Endothelial cell of umbilical vein (primary cell): ENCODE measurements around the gene PKNOX2. TPM values are rescaled to one million over a fixed set of nuclear protein-coding genes. Genes with fewer than 3 reads are reported as not detected.

Experiments
- BruUV-seq: library from RNA; stranded (reverse); fragments of 400-500 nt; replicated peaks from 2 replicates; lab custom pipeline; 2021; lab: Mats Ljungman, UMichigan
- CTCF ChIA-PET: fragments of 300-600, 350-600 bp; sonication (Branson Sonifier 250); formaldehyde crosslinking; loops from one replicate; lab custom pipeline; 2021; ENCODE audit warnings: antibody characterized with exemption, inconsistent platforms; lab: Charles Lee
- POLR2A ChIA-PET: fragments of 300-600, 350-600 bp; sonication (Branson Sonifier 250); formaldehyde crosslinking; loops from one replicate; lab custom pipeline; 2021; ENCODE audit warnings: antibody characterized with exemption, inconsistent platforms; lab: Charles Lee
- DNase-seq: peaks from one replicate; pipeline ENCODE4 v3.0.0-alpha.2; 2011; ENCODE audit warnings: low read depth, low spot score
- FAIRE-seq: peaks from 2 replicates; lab custom pipeline; 2011; peaks lifted over from hg19 to GRCh38; lab: Jason Lieb, UNC
- H2AFZ ChIP-seq: 2 replicates; pipeline ENCODE4 v1.6.0; 2012; ENCODE audit warnings: low read depth, low read length, control low read depth, inconsistent platforms
- H3K27ac ChIP-seq: 2 replicates; pipeline ENCODE4 v1.5.1; 2011; ENCODE audit warnings: low read depth, mild to moderate bottlenecking, control low read depth, low read length, moderate library complexity; ENCODE audit not compliant: insufficient read depth
- H3K27me3 ChIP-seq, 2 experiments: 2 replicates each; pipeline versions ENCODE4 v1.6.0 to v1.6.1; 2011; ENCODE audit warnings: low read length in 2 of 2, mixed read lengths in 1 of 2; ENCODE audit not compliant: control insufficient read depth in 2 of 2, insufficient read depth in 2 of 2
- H3K36me3 ChIP-seq, 2 experiments: 2 replicates in 1 of 2; 3 replicates in 1 of 2; pipeline ENCODE4 v1.5.1; 2011; ENCODE audit warnings: low read length in 2 of 2, mild to moderate bottlenecking in 1 of 2, moderate library complexity in 1 of 2; ENCODE audit not compliant: control insufficient read depth in 2 of 2, insufficient read depth in 2 of 2; ENCODE audit errors: extremely low read depth in 1 of 2
- H3K4me1 ChIP-seq: 3 replicates; pipeline ENCODE4 v1.5.1; 2011; ENCODE audit warnings: mild to moderate bottlenecking, low read length; ENCODE audit not compliant: control insufficient read depth, insufficient read depth; ENCODE audit errors: extremely low read depth
- H3K4me2 ChIP-seq: 2 replicates; pipeline ENCODE4 v1.6.1; 2011; ENCODE audit warnings: low read length, control low read depth, mixed read lengths; ENCODE audit not compliant: insufficient read depth
- H3K4me3 ChIP-seq, 3 experiments: fragments of 200-600 bp in 1 of 3; sonication (generic), shearing (Covaris generic) in 1 of 3; replicated peaks in 1 of 3; 2 replicates each; pipeline ENCODE4 v1.5.1; 2011 to 2016; ENCODE audit warnings: control low read depth in 3 of 3, low read length in 3 of 3, mild to moderate bottlenecking in 2 of 3, inconsistent platforms in 1 of 3, low read depth in 1 of 3, moderate library complexity in 1 of 3; ENCODE audit not compliant: insufficient read depth in 1 of 3
- H3K79me2 ChIP-seq: 2 replicates; pipeline ENCODE4 v1.6.0; 2012; ENCODE audit warnings: low read length, inconsistent platforms; ENCODE audit not compliant: control insufficient read depth, insufficient read depth
- H3K9ac ChIP-seq: replicated peaks from 2 replicates; pipeline ENCODE3; 2011; ENCODE audit warnings: low read length, control low read depth; ENCODE audit not compliant: insufficient read depth; ENCODE audit errors: extremely low read depth
- H3K9me1 ChIP-seq: replicated peaks from 3 replicates; pipeline ENCODE4 v1.6.0; 2011; ENCODE audit warnings: mild to moderate bottlenecking, low read length; ENCODE audit not compliant: control insufficient read depth, insufficient read depth; ENCODE audit errors: extremely low read depth
- H3K9me3 ChIP-seq: replicated peaks from 2 replicates; pipeline ENCODE4 v1.5.1; 2012; ENCODE audit warnings: low read length, inconsistent platforms; ENCODE audit not compliant: control insufficient read depth, insufficient read depth
- H4K20me1 ChIP-seq: replicated peaks from 2 replicates; pipeline ENCODE3; 2011; ENCODE audit warnings: mild to moderate bottlenecking, low read length; ENCODE audit not compliant: control insufficient read depth, insufficient read depth; ENCODE audit errors: extremely low read depth
- EZH2 ChIP-seq: IDR thresholded peaks from 2 replicates; pipeline ENCODE4 v1.6.1; 2012; ENCODE audit warnings: borderline replicate concordance, low read depth, mild to moderate bottlenecking, moderate library complexity, low read length, inconsistent platforms; ENCODE audit not compliant: severe bottlenecking
- FOS ChIP-seq: IDR thresholded peaks from 2 replicates; pipeline ENCODE4 v1.6.1; 2011; ENCODE audit warnings: mild to moderate bottlenecking, low read length, moderate library complexity, borderline replicate concordance; ENCODE audit not compliant: insufficient read depth
- GATA2 ChIP-seq: IDR thresholded peaks from 2 replicates; pipeline ENCODE4 v1.7.0; 2011; ENCODE audit warnings: low read depth, mild to moderate bottlenecking, moderate library complexity, mixed read lengths, low read length; ENCODE audit not compliant: insufficient read length, insufficient read depth
- JUN ChIP-seq: IDR thresholded peaks from 2 replicates; pipeline ENCODE4 v1.6.1; 2011; ENCODE audit warnings: borderline replicate concordance, low read depth; ENCODE audit not compliant: insufficient read length, insufficient read depth
- MAX ChIP-seq: IDR thresholded peaks from 2 replicates; pipeline ENCODE4 v1.6.1; 2011; ENCODE audit not compliant: insufficient read depth, insufficient read length
- MYC ChIP-seq: IDR thresholded peaks from one replicate; pipeline ENCODE4 v1.6.1; 2011; ENCODE audit warnings: mild to moderate bottlenecking, low read depth, low read length
- POLR2A ChIP-seq: IDR thresholded peaks from 2 replicates; pipeline ENCODE4 v1.6.1; 2012; ENCODE audit warnings: low read depth, mild to moderate bottlenecking, control low read depth, low read length
- POLR2AphosphoS5 ChIP-seq: IDR thresholded peaks from 2 replicates; pipeline ENCODE4 v1.6.1; 2012; ENCODE audit warnings: low read depth, mild to moderate bottlenecking, control low read depth, low read length, moderate library complexity; ENCODE audit not compliant: insufficient read depth
- dilution Hi-C: fragments of 300-500 bp; cut with MboI; formaldehyde crosslinking; loops from one replicate; pipeline ENCODE4 v1.15.0; 2019; ENCODE audit warnings: low sequenced_read_pairs; ENCODE audit not compliant: extremely low pct_ligation_motif_present
- intact Hi-C: fragments of 100-400 bp; cut with micrococcal nuclease; formaldehyde crosslinking; loops from one replicate; pipeline ENCODE4 v1.10.0; 2022
- polyA plus RNA-seq, 4 experiments: library from polyadenylated mRNA; depleted of rRNA in 3 of 4; stranded (reverse) in 3 of 4; unstranded in 1 of 4; fragments of >200 nt; gene quantifications; 2 replicates each; pipeline versions ENCODE4 v1.2.1 to v1.2.3, GENCODE V29; 2011 to 2012; ENCODE audit warnings: missing spikeins in 1 of 4
- total RNA-seq: library from RNA; stranded (reverse); gene quantifications from 2 replicates; pipeline ENCODE4 v1.2.3, GENCODE V29; 2021
- TF ChIP-seq, protein P1 (sequence below), 2 donors: IDR thresholded peaks; 1 replicate in 1 of 2; 2 replicates in 1 of 2; pipeline ENCODE4 v1.5.1; 2011; ENCODE audit warnings: low read length in 2 of 2, mild to moderate bottlenecking in 2 of 2, moderate library complexity in 2 of 2, control low read depth in 1 of 2, inconsistent platforms in 1 of 2, low read depth in 1 of 2; ENCODE audit not compliant: insufficient read depth in 1 of 2; ENCODE audit errors: extremely low read depth in 1 of 2

PKNOX2 gene
- total and polyA plus RNA-seq, 2 donors (not counting 3 experiments of a cell fraction or from before 2014, with no cell fraction given): 0.11 to 0.91 TPM

DNA sequence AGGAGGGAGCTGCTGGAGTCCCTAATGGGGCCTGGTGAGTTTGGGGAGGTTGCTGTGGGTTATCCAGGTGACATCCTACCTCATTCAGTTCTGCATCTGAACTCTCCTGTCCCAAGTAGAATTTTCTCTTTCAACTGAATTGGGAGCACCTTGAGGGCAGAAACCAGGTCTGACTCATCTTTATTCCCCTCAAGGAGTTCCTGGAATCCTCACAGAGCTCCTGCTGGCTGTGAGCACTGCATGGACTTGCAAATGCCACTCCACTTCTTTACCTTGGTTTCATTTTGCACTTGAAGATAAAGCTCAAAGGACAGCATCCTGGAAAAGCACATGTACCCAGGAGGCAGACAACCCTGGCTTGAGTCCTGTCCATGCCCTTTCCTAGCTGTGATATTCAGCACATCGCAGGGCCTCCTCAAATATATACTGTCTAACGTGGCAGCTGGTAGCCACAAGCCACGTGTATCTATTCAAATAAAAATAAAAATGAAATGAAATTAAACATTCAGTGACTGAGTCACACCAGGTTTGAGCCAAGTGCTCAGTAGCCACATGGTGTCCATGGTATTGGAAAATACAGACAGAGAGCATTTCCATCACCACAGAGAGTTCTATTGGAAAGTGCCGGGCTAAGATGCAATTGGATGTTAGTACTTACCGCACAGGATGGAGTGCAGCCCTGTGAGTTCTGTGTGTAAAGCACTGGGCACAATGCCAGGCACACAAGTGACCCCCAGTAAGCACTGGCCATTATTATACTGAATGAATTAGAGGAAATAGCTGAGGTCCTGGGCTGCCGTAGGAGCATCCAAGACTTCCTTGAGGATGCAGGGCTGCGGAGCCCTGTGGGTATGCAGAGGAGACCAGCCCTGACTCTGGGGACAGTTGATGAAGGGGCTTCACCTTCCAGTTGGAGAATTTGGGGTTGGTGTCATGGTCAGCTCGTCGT, 149.0 kb downstream of the PKNOX2 start:
- intact Hi-C loops: loop anchor here (1.0 to 2.0 kb wide), 2 partner anchors 12 to 31 kb away; no protein-coding TSS in a partner anchor
- Histone ChIP-seq H3K36me3 (no peaks in the 10 kb centered on the region), H3K9me3 (no peaks in the 10 kb centered on the region), H3K27me3 (peaks cover 3 to 9% of the 10 kb centered on the region in 2 experiments), H3K4me2 (peak overlapping the region; percentile 2), H3K9me1 (no peaks in the 10 kb centered on the region), H4K20me1 (no peaks in the 10 kb centered on the region), H3K9ac (no peak overlapping the region), H3K27ac (no peak overlapping the region), H3K4me1 (peaks cover 11% of the 10 kb centered on the region), H3K4me3 (no peak overlapping the region), H2AFZ (no peak overlapping the region), H3K79me2 (no peaks in the 10 kb centered on the region)
- dilution Hi-C loops: no loop called here
- POLR2A ChIA-PET: interaction anchor here (1.1 kb wide), 1 partner anchor 13 kb away, joined by 3 read pairs; no protein-coding TSS in a partner anchor
- TF ChIP-seq GATA2: no peak
- no peak for TF ChIP-seq POLR2A
- FAIRE-seq (peak; percentile 85), DNase-seq (peak; percentile 85)
- BruUV-seq: no TSS peak
- CTCF ChIA-PET: interaction anchor here (0.6 to 3.1 kb wide), 10 partner anchors 8 to 223 kb away, joined by 3 to 15 read pairs (median 3); no protein-coding TSS in a partner anchor

DNA sequence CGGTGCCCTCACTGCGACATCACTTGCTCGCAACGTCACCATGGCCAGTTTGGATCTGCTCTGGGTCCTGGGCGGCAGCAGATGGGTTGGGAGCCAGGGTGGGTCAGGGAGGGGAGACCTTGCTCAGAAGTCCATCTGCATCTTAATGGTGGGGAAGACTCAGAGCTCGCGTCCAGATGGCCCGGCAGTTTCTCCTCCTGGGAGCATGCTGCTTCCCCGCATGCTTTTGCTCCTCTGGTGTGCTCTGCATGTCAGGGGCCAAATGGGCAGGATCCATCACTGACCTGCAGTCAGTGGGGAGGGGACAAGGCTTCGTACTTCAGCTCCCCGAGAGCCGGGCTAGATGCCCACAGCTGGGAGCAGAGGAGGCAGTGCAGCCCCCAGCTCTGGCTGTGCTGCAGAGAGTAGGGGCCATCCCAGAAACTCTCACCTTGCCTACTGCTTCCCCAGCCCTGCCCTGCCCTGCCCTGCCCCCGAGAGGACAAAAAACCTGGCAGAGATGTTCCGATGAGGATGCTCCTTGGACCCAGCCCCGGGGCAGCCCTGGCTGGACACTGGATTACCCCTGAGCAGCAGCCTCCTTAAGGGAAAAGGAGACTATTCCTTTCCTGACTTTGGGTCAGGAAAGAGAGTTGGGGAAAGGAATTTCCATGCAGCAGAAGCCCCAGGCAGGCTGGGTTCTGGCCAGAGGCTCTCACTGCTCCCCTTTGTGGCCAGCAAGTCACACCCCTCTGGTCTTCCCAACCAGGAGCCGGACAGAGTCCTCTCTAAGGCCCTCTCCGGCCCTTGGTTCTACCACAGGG, 149.9 kb downstream of the PKNOX2 start:
- Histone ChIP-seq H3K4me1 (peaks cover 11% of the 10 kb centered on the region), H3K4me3 (no peak overlapping the region), H3K9me3 (no peaks in the 10 kb centered on the region), H3K27me3 (peaks cover 3 to 6% of the 10 kb centered on the region in 2 experiments), H3K9ac (no peak overlapping the region), H3K4me2 (peak overlapping the region; percentile 2), H4K20me1 (no peaks in the 10 kb centered on the region), H3K36me3 (no peaks in the 10 kb centered on the region), H3K9me1 (no peaks in the 10 kb centered on the region), H3K27ac (no peak overlapping the region), H2AFZ (no peak overlapping the region), H3K79me2 (no peaks in the 10 kb centered on the region)
- dilution Hi-C loops: no loop called here
- POLR2A ChIA-PET: no interaction called here
- no peak for DNase-seq
- BruUV-seq: no TSS peak
- no peak for FAIRE-seq
- CTCF ChIA-PET: interaction anchor here (0.7 to 3.1 kb wide), 9 partner anchors 7 to 223 kb away, joined by 3 to 15 read pairs (median 3); partner anchors contain the start of gene TMEM218
- TF ChIP-seq FOS: no peak
- TF ChIP-seq EZH2: no peak
- TF ChIP-seq POLR2A: no peak
- no peak for TF ChIP-seq MYC
- no peak for TF ChIP-seq GATA2
- TF ChIP-seq POLR2AphosphoS5: no peak
- no peak for TF ChIP-seq JUN
- TF ChIP-seq, protein P1, sequence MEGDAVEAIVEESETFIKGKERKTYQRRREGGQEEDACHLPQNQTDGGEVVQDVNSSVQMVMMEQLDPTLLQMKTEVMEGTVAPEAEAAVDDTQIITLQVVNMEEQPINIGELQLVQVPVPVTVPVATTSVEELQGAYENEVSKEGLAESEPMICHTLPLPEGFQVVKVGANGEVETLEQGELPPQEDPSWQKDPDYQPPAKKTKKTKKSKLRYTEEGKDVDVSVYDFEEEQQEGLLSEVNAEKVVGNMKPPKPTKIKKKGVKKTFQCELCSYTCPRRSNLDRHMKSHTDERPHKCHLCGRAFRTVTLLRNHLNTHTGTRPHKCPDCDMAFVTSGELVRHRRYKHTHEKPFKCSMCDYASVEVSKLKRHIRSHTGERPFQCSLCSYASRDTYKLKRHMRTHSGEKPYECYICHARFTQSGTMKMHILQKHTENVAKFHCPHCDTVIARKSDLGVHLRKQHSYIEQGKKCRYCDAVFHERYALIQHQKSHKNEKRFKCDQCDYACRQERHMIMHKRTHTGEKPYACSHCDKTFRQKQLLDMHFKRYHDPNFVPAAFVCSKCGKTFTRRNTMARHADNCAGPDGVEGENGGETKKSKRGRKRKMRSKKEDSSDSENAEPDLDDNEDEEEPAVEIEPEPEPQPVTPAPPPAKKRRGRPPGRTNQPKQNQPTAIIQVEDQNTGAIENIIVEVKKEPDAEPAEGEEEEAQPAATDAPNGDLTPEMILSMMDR (IDR thresholded peaks at IDR 0.05; ENCODE audit: extremely low read depth in 1 of 2, insufficient read depth in 1 of 2, low read depth in 1 of 2, low read length in 2 of 2): no peak
- no peak for TF ChIP-seq MAX
- intact Hi-C loops: loop anchor here (2.0 kb wide), 1 partner anchor 30 kb away; no protein-coding TSS in a partner anchor
